GM21737 (cell line): ENCODE measurements around the gene TCTN2.

Source experiments
- ATAC-seq: cut with Tn5 transposase; IDR thresholded peaks from one replicate; pipeline ENCODE4 v1.9.1; 2021; ENCODE audit warnings: mild to moderate bottlenecking, moderate library complexity; ENCODE audit not compliant: unreplicated experiment

Gene TCTN2

DNA sequence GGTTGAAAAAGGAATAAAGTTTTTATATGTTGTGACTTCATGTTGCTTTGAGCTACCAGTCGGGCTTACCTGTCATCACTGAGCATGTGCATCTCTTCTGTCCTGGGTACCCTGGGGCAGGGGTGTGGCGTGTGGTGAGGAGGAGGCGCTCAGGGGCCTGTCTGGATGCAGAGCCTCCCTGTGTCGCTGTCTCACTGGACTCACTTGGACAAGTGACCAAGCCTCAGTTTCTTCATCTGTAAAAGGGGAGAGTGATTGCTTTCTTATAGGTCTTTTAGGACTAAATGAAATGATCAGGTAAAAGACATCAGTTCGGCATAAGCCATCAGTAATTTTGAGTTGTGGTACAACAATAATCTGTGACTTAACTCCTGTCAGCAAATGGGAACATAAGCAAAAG is 63.4 kb downstream of the TCTN2 start:
- no peak for ATAC-seq

DNA sequence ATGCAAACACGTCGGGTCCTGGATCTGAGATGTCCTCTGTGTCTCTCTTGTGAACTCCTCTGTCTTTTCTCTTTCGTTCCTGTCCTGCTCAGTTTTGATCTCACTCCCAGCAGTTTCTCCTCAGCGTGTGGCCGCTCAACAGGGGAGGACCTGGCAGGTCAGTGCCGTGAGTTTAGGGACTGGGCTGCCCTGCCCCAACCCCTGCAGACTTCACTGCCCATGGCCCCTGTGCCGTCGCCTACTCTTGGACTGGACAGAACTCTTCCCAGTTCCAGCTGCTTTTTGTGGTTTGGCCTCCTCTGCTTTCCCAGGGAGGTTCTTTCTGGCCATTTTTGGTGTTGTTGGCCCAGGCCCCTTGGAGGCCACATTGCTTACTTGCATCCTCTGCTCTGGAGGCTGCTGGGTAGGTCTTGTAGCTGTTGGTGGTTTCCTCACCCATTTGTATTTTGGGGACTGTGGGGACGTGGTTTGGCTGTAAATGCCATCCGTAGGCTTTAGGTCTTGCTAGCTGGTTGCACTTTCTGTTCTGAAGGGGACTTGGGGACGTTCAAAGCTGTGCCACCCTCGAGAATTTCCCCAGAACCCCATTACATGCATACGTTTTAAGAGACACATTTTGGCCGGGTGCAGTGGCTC is 71.1 kb downstream of the TCTN2 start:
- ATAC-seq = no peak

DNA sequence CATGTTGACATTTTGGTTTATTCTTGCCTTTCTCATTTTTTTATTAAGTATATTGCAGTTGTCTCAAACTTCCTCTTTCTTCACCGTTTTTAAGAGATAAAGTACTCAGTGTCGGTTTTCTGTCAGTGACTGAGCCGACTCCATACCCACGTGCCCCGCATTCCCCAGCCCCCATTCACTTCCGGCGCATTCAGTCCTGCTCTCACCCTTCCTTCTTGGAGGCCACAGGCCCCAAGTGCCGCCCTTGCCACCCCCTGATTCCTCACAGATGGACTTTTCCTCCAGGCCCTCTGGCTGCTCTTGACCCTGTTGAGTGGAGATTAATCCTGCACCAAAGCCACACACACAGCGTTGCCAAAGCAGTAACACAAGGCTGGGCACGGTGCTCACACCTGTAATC is 72.1 kb downstream of the TCTN2 start:
- ATAC-seq = no peak

DNA sequence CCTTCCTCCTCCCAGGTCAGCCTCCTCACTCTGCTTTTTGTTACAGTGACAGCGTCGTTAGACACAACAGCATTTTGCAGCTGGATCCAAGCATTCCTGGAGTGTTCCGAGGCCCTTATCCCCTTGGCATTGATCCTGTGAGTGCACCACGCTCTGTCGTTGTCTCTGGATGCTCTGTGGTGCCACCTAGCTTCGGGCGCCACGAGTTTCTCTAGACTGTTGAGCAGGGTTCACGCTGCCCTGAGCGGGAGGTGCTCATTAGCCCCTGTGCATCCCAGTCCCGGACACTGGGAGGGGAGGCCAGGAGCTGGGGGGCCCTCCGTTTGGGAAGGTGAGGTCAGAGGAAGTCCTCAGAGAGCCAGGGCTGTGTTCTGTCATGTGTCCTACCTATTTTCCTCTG is 73.9 kb downstream of the TCTN2 start:
- ATAC-seq = no peak

DNA sequence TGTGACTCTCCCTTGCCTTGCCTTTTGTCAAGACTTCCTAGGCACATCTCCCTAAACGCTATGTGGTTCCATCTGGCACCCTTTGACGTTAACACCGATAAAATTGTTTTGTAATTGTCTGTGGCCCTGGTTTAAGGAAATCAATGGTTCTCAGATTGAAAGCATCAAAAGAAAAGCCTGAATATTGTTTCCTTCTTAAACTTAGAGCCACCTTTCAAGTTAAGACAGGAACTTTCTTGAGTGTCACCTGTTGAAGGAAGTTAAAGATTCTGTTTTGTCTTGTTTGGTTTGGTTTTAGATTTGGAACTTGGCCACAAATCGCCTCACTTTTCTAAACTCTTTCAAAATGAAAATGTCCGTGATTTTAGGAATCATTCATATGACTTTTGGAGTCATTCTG is 76.4 kb downstream of the TCTN2 start:
- no peak for ATAC-seq

DNA sequence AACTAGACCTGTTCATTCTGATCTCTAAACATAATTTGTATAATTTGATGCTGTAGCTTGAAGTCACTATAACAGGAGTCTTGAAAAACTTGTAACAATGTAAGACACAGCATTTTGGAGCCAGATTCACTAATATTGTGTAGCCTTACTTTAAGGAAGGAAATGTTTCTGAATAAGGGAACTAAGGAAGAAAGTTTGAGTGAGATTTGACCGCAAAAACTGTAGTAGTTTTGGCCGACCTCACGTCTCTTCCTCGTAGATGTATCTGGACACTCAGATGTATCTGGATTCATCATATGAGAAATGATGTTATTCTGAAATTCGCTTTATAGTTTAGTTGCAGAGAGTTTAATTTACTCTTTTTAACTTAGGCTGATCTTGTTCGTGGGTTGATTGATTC is 77.2 kb downstream of the TCTN2 start:
- no peak for ATAC-seq

DNA sequence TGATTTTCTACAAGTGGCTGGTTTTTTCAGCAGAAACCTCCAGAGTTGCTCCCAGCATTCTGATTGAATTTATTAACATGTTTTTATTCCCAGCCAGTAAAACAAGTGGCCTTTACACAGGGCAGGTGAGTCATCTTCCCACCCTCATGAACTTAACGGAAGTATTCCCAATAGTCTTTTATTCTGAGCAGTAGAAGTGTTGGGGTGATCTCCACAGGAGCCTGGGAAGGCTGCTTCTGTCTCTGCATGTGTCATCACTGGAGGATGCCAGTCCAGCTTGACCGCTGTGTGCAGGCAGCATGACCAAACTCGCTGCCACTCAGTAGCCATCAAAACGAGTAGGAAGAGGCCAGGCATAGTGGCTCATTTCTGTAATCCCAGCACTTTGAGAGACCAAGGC is 77.7 kb downstream of the TCTN2 start:
- ATAC-seq = no peak

DNA sequence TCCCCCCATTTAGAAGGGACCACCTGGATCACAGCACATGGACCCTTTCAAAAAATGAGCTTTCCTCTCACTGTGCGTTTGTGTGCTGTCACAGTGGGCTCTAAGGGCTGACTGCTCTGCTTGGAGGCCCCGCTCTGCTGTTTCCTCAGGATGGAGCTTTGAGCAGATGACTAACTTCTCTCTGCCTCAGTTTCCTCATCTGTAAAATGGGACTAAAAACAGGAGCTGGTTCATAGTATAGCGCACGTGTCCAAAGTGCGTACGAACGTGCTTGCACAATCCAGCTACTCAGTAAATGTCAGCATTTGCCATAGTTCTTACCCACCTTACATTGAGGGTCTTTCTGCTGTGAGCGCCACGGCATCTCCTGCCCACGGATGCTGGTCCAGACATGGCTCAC is 78.4 kb downstream of the TCTN2 start:
- no peak for ATAC-seq

DNA sequence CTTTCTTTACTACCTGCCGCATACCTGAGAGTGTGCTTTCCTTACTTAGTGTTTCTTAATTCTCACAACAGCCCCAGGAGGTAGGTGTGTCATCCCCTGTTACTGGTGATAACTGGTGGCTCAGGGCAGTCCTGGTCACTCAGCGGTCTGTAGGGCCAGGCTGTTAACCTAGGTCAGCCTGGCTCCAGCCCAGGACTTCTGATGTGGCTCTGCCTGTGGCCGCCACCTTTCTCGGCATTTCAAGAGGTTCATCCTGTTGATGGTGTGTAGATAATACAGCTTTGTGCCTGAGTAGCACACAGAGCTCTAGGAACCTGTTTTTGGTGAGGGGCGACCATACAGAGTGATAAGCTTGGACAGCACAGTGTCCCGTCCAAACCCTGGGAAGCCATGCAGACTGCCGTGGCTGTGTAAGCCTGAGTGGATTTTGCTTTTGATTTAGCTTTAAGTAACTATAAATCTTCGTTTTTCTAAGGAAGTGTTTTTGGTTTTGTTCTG is 79.3 kb downstream of the TCTN2 start:
- ATAC-seq = no peak

DNA sequence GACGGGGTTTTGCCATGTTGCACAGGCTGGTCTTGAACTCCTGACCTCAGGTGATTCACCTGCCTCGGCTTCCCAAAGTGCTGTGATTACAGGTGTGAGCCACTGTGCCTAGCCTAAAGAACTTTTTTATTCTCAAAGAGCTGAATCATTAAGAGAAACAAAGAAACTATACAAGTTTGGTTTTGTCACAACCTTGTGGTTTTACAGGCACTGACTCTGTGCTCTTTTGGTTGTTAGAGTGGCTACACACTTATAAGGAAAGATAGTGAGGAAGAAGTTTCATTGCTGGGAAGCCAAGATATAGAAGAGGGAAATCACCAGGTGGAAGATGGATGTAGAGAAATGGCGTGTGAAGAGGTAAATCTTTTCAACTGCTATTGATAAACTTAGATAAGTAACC is 81.1 kb downstream of the TCTN2 start:
- no peak for ATAC-seq

DNA sequence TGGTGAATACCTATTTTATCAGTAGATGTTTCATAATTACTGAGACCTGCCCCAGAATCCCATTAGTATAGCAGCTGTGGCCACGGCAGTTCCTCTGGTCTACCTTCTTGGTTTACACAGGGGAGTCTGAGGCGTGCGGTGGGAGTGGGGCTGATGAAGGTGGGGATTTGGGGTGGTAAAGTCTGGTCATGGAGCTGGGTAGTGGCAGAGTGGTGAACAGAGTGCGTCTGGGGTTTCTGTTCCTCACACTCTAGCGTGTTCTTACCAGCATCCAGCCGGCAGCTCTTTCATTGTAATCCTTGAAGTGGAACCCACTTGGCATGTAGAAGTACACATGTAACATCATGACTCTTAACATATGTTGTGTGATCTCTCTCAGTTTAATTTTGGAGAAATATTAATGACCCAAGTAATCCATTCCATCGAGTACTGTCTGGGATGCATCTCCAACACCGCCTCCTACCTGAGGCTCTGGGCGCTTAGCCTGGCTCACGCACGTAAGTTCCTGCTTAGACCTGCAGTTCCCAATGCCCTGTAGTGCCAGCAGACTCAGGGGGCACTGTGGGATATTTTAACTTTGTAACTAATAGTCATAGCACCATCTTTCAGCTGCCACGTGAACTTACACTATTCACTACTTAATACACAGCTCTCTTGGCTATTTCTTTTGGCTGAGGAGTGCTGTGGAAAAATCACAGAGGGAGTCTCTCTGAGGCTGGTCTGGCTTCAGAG is 83.3 kb downstream of the TCTN2 start:
- ATAC-seq = no peak

DNA sequence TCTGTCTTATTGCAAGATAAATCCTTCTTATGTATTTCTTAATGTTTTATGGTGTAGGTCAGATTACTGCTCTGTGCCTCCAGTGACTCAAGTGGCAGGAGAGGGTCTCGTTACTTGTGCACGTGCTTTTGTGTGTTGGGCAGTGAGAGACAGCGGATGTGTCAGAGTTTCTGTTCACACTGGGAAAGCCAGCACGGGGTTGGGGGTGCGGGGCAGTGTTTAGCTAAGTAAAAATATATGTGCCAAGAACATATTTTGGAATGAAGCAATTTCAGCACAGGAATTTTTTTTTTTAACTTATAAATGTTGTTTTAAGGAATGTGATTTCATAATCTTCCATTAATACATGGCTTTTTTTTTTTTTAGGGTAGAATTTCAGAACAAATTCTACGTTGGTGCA is 86.6 kb downstream of the TCTN2 start:
- no peak for ATAC-seq
